ENCODE measurements around the gene ABO.
"Not testable (repeated sequence)": the region's sequence is repeated elsewhere in the genome, so short reads cannot be mapped to it uniquely, and the experiment has no call there.

The ABO gene

GRCh38 chr9:133275105-133276000 is at the start of gene ABO:
ABO (minus strand) TSS chr9:133275201.
- ATAC-seq, result no peak

DNA sequence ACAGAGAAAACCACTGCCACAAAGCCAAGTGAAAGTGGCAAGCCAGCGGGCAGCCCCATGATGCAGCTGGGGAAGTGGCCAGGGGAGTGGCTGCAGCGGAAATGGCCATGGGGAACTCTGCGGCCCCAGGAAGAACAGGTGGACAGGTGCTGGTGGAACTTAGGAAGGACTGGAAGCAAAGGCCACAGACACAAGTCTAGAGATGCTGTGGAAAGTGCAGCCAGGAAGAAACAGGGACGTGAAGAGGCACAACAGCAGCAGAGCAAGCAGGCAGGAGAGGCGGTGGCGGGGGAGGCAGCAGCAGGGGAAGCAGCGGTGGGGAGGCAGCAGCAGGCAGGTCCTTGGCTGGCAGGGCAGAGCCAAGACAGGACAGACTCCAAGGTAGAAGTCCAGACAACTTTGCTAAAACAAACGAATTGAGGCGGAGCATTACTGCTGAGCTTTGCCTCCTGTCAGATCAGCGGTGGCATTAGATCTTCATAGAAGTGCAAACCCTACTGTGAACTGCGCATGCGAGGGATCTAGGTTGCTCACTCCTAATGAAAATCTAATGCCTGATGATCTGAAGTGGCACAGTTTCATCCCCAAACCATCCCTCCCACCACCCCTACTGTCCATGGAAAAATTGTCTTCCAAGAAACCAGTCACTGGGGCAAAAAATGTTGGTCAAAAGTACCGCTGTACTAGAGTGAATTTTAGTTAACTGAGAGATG is 49.1 kb upstream of the ABO start:
- no peak for ATAC-seq

DNA sequence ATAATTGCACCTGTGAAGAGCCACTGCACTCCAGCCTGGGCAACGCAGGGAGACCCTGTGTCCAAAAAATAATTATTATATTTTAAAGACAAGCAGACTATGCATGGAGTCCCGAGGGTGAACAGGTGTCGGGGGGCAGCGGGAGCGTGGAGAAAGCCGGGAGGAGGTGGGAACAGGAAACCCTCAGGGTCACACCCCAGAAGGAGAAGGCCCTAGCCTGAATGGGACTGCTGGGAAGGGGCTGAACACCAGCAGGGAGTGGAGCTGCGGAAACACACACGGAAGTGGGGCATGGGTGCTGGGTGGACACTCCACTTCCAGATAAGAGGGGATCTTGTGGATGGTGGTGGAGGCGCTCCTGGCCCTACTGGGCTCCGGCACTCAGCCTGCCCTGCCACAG is 48.2 kb upstream of the ABO start:
- no peak for ATAC-seq

DNA sequence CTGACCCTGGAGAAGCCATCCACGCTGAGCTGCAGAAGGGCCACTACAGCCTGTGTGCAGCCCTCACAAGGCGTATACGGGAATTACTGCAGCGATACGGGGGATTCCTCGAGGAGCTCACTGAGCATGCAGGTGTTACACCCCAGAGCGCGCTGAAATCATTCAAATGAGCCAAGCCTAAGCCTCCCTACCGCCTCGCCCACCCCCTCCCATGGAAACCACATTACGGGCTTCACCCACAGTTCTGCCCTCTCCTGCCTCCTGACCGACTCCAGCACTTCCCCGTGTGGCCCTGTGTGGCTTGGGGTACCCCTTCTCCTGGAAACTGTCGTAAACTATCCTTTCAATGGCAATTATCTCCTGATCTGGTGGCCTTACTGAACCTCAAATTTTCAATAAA is 47.7 kb upstream of the ABO start:
- ATAC-seq, result no peak

GRCh38 chr9:133321411-133321935 is 46.5 kb upstream of the ABO start:
- ATAC-seq, result no peak

DNA sequence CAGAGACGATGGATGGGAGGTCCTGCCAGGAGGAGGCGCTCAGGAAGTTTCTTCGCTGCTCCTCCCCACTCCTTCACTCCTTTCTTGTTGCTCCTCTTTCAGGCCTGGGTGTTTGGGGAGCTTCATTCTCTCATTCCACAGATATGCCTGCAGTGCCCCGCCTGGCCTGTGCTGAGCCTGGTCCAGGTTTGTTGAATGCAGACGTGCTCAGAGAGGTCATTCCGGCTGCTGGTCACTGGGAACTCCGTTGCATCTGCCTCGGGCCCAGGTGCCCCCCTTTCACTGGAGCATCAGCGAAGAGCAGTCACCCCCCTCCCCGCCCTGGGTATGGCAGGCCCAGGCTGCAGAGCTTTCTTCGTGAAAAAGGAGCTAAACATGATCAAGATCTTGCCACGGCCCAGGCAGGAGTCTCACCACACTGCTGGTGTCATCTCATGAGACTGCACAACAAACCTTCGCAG is 45.5 kb upstream of the ABO start:
- ATAC-seq, result no peak

DNA sequence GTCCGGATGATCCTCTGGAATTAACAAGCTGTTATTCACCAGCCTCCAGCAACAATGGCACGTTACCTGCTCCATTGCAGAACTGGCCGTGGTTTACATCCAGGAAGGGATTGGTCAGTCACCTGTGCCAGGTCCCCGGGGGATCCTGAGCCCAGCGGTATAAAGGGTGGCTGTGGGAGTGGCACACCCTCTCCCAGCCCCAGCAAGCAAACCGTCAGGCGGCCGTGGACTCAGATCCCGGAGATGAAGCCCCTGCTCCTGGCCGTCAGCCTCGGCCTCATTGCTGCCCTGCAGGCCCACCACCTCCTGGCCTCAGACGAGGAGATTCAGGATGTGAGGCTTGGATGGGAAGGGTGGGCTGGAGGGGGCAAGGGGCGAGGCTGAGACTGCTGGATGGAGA is 42.5 kb upstream of the ABO start:
- ATAC-seq, result not testable (repeated sequence)

GRCh38 chr9:133315997-133316396 is 41.0 kb upstream of the ABO start:
- ATAC-seq, result no peak

- ATAC-seq, result no peak
Observed at GRCh38 chr9:133309608-133310007, 34.6 kb upstream of the ABO start.

- ATAC-seq, result no peak
Observed at GRCh38 chr9:133307301-133307700, 32.3 kb upstream of the ABO start.

DNA sequence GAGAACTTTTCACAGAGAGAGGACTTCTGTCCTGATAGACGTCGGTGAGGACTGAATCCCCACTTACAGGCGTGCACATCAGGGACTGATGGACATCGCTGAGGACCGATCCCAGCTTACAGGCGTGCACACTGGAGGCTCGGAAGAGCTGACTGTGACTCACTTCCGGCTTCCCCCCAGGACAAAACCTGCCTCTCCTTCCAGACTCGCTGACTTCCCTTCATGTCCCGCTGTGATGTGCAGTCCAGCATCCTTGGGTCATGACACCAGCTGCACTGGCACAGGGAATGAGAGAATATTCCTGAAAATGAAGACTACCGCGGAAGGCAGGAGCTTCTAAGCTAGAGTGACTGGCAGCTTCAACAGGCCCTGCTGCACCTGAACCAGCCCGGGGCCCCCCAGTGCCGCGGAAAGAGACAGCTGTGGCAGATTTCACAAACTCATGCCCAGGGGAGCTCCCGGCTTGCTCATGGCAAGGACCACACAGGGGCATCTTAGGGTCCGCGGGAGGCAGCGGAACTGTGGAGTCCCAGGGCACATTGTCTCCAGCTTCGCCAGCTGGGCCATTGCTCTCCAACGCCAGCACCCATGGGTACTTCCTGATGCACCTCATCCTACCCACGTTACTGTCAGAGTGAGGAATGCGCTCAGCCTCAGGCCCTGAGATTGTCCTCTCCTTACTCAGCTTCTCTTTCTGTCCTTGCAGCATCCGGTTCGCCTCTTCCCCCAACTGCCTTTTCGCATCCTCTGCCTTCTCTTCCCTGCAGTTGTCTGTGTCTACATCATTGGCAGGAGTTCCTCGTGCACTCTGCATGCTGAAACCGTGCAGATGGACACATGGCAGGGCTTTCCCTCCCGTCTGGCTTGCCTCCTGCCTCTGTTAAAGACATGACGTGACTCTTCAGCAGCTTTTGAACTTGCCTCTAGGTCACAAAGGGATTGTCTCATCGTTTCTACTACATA is 31.5 kb upstream of the ABO start:
- no peak for ATAC-seq

- ATAC-seq, result no peak
Observed at GRCh38 chr9:133305731-133306130, 30.7 kb upstream of the ABO start.

GRCh38 chr9:133304477-133305377 is 29.7 kb upstream of the ABO start:
- ATAC-seq, result no peak

- no peak for ATAC-seq
Observed at GRCh38 chr9:133304158-133304470, 29.1 kb upstream of the ABO start.

DNA sequence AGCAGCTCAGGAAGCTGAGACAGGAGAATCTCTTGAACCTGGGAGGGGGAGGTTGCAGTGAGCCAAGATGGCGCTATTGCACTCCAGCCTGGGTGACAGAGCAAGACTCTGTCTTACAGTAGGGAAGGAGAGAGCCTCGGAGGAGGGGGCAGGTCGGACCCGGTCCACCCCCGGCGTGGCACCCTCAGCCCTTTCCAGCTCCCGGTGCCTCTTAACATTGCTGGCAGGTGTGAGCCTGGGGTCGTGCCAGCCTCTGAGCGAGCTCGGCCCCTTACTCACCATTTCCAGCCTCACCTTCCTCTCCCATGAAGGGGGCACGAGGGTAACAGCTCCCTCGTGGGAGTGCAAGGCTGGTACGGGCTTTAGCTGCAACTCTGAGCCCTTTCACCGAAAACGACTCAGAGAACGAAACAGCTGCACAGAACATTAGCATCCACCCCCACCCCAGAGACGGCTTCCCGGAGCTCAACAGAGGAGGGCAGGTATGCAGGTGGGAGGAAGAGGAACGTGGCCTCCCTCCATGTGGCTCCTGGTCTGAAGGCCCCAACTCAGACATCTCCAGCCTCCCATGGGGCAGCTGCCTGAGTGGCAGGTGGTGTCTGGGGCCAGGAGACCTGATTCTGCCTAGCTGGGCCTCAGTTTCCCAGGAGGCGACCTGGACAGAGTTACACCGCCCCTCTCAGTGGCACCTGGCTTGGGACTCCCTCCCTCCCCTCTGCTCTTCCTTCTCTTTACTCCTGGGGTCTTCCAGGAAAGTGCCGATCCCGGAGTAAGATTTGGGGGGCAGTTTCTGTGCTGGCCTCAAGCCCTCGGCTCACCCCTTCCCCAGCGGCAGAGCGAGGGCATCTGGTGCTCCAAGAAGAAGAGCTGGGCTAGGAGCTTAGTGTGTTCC is 28.5 kb upstream of the ABO start:
- no peak for ATAC-seq

DNA sequence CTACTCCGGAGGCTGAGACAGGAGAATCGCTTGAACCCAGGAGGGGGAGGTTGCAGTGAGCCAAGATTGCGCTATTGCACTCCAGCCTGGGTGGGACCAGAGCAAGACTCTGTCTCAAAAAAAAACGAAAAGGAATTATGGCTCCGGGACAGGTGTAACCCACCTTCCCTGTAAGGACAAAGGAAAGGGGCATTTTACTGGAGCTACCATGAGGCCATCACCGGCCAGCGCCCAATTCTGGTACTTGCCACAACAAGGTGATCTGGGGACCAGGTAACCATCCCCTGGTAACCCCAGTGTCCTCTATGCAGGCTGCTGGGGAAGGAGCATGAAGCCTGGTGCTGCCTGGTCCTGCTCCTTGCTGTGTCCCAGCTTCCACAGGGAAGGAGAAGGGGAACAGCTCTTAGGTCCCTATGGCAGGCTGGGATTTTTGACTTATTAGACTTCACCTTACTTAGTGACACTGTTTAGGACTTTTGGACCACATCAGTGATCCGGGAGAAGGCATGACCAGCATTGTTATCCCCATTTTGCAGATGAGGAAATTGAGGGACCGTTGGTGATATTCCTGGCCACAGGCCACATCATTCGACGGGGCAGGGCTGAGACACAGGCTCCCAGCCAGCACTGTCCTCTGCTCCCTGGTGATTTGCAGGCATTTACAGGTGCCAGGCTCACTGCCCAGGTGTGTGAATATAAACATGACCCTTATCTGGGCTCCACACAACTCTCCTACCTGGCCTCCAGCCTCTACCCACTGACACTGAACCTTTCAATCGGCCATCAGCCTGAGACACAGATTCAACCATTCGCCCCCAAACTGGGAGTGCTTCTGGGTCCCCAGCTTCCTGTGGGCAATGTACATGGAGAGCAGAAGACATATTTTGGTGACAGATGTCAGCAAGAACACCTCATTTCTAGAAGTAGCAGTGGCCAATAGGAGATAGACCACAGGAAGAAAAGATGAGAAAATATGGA is 26.5 kb upstream of the ABO start:
- no peak for ATAC-seq

DNA sequence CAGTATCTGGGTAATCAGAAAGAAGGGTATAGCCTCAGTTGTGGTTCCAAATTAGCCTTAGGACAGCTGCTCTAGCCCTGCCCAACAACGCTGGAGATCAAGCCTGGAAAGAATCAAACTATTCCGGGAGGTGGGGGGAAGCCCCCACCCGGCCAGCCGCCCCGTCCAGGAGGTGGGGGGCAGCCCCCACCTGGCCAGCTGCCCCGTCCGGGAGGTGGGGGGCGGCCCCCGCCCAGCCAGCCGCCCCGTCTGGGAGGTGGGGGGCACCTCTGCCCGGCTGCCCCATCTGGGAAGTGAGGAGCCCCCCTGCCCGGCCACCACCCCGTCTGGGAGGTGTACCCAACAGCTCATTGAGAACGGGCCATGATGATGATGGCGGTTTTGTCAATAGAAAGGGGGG is 25.0 kb upstream of the ABO start:
- ATAC-seq, result not testable (repeated sequence)

DNA sequence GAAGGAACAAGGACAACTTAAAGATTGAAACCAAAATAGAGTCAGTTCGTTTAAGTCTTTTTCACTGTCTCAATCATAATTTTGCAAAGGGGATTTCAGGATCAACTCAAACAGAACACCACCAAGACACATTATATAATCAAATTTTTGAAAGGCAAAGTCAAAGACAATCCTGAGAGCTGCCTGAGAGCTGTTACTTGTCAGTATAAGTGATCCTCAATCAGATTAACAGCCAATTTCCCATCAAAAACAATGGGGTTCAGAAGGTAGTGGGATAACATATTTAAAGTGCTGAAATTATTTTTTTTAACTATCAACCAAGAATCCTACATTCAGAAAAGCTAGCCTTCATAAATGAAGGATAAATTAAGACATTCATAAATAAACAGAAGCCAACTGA is 19.3 kb upstream of the ABO start:
- ATAC-seq, result no peak

DNA sequence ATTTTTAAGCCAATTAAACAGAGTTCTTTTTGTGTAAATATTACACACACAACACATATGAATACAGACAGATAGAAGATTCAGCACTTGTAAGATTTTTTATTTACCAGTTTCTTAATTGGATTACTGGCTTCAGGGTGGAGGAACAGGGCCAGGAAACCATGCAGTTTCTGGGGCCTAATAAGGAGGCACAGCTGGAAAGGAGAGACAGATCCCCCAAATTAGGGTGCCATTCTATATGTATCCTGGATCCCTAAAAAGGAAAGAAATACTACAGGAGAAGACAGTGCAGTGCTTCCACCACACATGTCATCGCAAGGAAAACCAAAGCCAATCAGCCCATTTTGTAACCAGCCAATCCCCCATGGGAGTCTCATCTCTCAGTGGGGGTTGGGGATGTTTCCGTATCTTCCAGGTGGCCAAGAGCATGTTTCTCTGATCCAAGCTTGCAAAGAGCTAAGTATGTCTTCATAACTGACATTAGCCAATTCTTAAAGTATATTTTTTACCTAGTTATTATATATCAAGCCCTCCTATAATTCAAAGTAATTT is 15.8 kb upstream of the ABO start:
- no peak for ATAC-seq

Data from activated CD4-positive, CD25-positive, alpha-beta regulatory T cell treated with anti-CD3 and anti-CD28 coated beads, Interleukin-2, amount 50 U/mL, for 24 hours (primary cell).